GM12878 (cell line): ENCODE data around the gene ANKRD17. TPM values are rescaled to one million over a fixed set of nuclear protein-coding genes. Genes with fewer than 3 reads are reported as not detected.
A peak's percentile ranks its signal among the peaks of the same experiment; 100 is the strongest.

Source experiments
- ATAC-seq: fragments of 200-7000 bp; cut with Tn5 transposase; 3 replicates; pipeline ENCODE4 v1.9.1; 2020; ENCODE audit warnings: mild to moderate bottlenecking, moderate library complexity
- BruUV-seq: library from RNA; stranded (reverse); fragments of 400-500 nt; replicated peaks from 2 replicates; lab custom pipeline; 2021; lab: Mats Ljungman, UMichigan
- CTCF ChIA-PET: fragments of 300-600 bp; sonication (Branson Sonifier 250); formaldehyde crosslinking; extraction: SDS; loops from one replicate; lab custom pipeline; 2021; ENCODE audit warnings: inconsistent platforms; lab: Yijun Ruan, JAX
- POLR2A ChIA-PET: fragments of 350-600 bp; formaldehyde crosslinking; extraction: SDS; loops from one replicate; lab custom pipeline; 2021; ENCODE audit warnings: inconsistent platforms; lab: Charles Lee
- RAD21 ChIA-PET: fragments of 300-600 bp; sonication (Branson Sonifier 250); formaldehyde crosslinking; loops from one replicate; lab custom pipeline; 2023; ENCODE audit warnings: antibody characterized with exemption; ENCODE audit not compliant: unreplicated experiment; lab: Charles Lee
- SMC1A ChIA-PET: fragments of 300-600 bp; sonication (Branson Sonifier 250); formaldehyde crosslinking; loops from one replicate; lab custom pipeline; 2023; ENCODE audit not compliant: unreplicated experiment, uncharacterized antibody; lab: Charles Lee
- DNase-seq: peaks from one replicate; pipeline ENCODE4 v3.0.0-alpha.2; 2011; ENCODE audit warnings: low read depth, low spot score
- FAIRE-seq: peaks from 3 replicates; lab custom pipeline; 2011; peaks lifted over from hg19 to GRCh38; lab: Jason Lieb, UNC
- H2AFZ ChIP-seq: 2 replicates; pipeline ENCODE4 v1.6.0; 2011; ENCODE audit warnings: low read depth, low read length, control low read depth; ENCODE audit not compliant: control insufficient read depth
- H3K27ac ChIP-seq: 2 replicates; pipeline ENCODE4 v1.5.1; 2011; ENCODE audit warnings: control low read depth; ENCODE audit not compliant: control insufficient read depth, insufficient read depth
- H3K27me3 ChIP-seq, 2 experiments: replicated peaks in 1 of 2; 2 replicates each; pipeline versions ENCODE4 v1.6.0 to v1.6.1; 2011; ENCODE audit warnings: low read length in 1 of 2; ENCODE audit not compliant: control insufficient read depth in 2 of 2, insufficient read depth in 2 of 2
- H3K36me3 ChIP-seq, 2 experiments: 2 replicates each; pipeline ENCODE4 v1.5.1; 2011; ENCODE audit warnings: low read length in 1 of 2; ENCODE audit not compliant: control insufficient read depth in 2 of 2, insufficient read depth in 2 of 2
- H3K4me1 ChIP-seq: 2 replicates; pipeline ENCODE4 v1.6.1; 2011; ENCODE audit warnings: mild to moderate bottlenecking, low read length, moderate library complexity, mixed read lengths; ENCODE audit not compliant: control insufficient read depth, insufficient read depth
- H3K4me2 ChIP-seq: 2 replicates; pipeline ENCODE4 v1.6.0; 2011; ENCODE audit warnings: control low read depth; ENCODE audit not compliant: control insufficient read depth, insufficient read depth
- H3K4me3 ChIP-seq: fragments of 200-600 bp; sonication (generic); 2 replicates; pipeline ENCODE4 v1.5.1; 2016
- H3K79me2 ChIP-seq: 2 replicates; pipeline ENCODE4 v1.6.0; 2011; ENCODE audit warnings: low read length; ENCODE audit not compliant: control insufficient read depth, insufficient read depth
- H3K9ac ChIP-seq: 2 replicates; pipeline ENCODE4 v1.8.0; 2011; ENCODE audit warnings: low read length, control low read depth, mixed read lengths; ENCODE audit not compliant: control insufficient read depth, insufficient read depth
- H3K9me3 ChIP-seq: replicated peaks from 3 replicates; pipeline ENCODE4 v1.5.1; 2011; ENCODE audit warnings: mild to moderate bottlenecking, low read length; ENCODE audit not compliant: control insufficient read depth, insufficient read depth
- H4K20me1 ChIP-seq: 2 replicates; pipeline ENCODE4 v1.6.0; 2011; ENCODE audit not compliant: control insufficient read depth, insufficient read depth
- BCL11A ChIP-seq: IDR thresholded peaks from 2 replicates; pipeline ENCODE4 v1.6.1; 2011; ENCODE audit warnings: low read depth, low read length
- BCLAF1 ChIP-seq: fragments of 450-650 bp; IDR thresholded peaks from 2 replicates; pipeline ENCODE4 v1.6.1; 2017; ENCODE audit warnings: antibody characterized with exemption, mild to moderate bottlenecking, moderate library complexity
- CHD2 ChIP-seq: IDR thresholded peaks from 2 replicates; pipeline ENCODE4 v1.6.1; 2011; ENCODE audit warnings: low read depth, low read length, improper control_type of control experiment, borderline replicate concordance
- EP300 ChIP-seq, 2 experiments: fragments of 150-350 bp in 1 of 2; IDR thresholded peaks; 2 replicates each; pipeline ENCODE4 v1.6.1; 2011 to 2012; ENCODE audit warnings: low read depth in 2 of 2, low read length in 2 of 2, borderline replicate concordance in 1 of 2, improper control_type of control experiment in 1 of 2, inconsistent platforms in 1 of 2; ENCODE audit not compliant: control insufficient read depth in 1 of 2
- EZH2 ChIP-seq: IDR thresholded peaks from 2 replicates; pipeline ENCODE4 v1.6.1; 2012; ENCODE audit warnings: low read depth, mild to moderate bottlenecking, control low read depth, inconsistent platforms, low read length, borderline replicate concordance; ENCODE audit not compliant: control insufficient read depth
- HCFC1 ChIP-seq: fragments of 150-350 bp; IDR thresholded peaks from 2 replicates; pipeline ENCODE4 v1.6.1; 2014; ENCODE audit warnings: low read length
- HDAC2 ChIP-seq: fragments of 200-600 bp; sonication (generic); IDR thresholded peaks from 2 replicates; pipeline ENCODE4 v1.6.1; 2017
- JUNB ChIP-seq: IDR thresholded peaks from 2 replicates; pipeline ENCODE4 v1.6.1; 2016; ENCODE audit warnings: antibody characterized with exemption, mild to moderate bottlenecking
- MLLT1 ChIP-seq: fragments of 450-650 bp; IDR thresholded peaks from 2 replicates; pipeline ENCODE4 v1.6.1; 2016; ENCODE audit warnings: mild to moderate bottlenecking
- NFIC ChIP-seq: IDR thresholded peaks from 2 replicates; pipeline ENCODE4 v1.6.1; 2012; ENCODE audit warnings: low read depth, mild to moderate bottlenecking, inconsistent platforms, low read length, moderate library complexity
- POU2F2 ChIP-seq: IDR thresholded peaks from 3 replicates; pipeline ENCODE4 v1.6.1; 2011; ENCODE audit warnings: low read depth, mild to moderate bottlenecking, low read length, borderline replicate concordance
- RCOR1 ChIP-seq: conservative IDR thresholded peaks from 2 replicates; pipeline ENCODE4 v1.6.1; 2012; ENCODE audit warnings: low read depth, low read length, improper control_type of control experiment
- RUNX3 ChIP-seq: IDR thresholded peaks from 2 replicates; pipeline ENCODE4 v1.6.1; 2012; ENCODE audit warnings: low read length, inconsistent platforms
- SMARCA5 ChIP-seq: fragments of 450-650 bp; IDR thresholded peaks from 2 replicates; pipeline ENCODE4 v1.6.1; 2017; ENCODE audit warnings: mild to moderate bottlenecking
- SREBF1 ChIP-seq: IDR thresholded peaks from 2 replicates; pipeline ENCODE4 v1.6.1; 2012; ENCODE audit warnings: mild to moderate bottlenecking, low read length
- SREBF2 ChIP-seq: IDR thresholded peaks from 2 replicates; pipeline ENCODE4 v1.6.1; 2012; ENCODE audit warnings: mild to moderate bottlenecking, low read length
- SUPT20H ChIP-seq: IDR thresholded peaks from 2 replicates; pipeline ENCODE4 v1.6.1; 2011; ENCODE audit warnings: low read depth, mild to moderate bottlenecking, low read length, moderate library complexity, borderline replicate concordance; ENCODE audit not compliant: control insufficient read depth
- USF1 ChIP-seq: IDR thresholded peaks from 2 replicates; pipeline ENCODE4 v1.6.1; 2011; ENCODE audit warnings: borderline replicate concordance, low read depth, mild to moderate bottlenecking, moderate library complexity, mixed read lengths, low read length; ENCODE audit not compliant: insufficient read depth; ENCODE audit errors: extremely low read length
- YY1 ChIP-seq: IDR thresholded peaks from 2 replicates; pipeline ENCODE4 v1.6.1; 2011; ENCODE audit warnings: low read depth, mild to moderate bottlenecking, low read length
- ZZZ3 ChIP-seq: IDR thresholded peaks from 2 replicates; pipeline ENCODE4 v1.6.1; 2011; ENCODE audit warnings: low read depth; ENCODE audit not compliant: control insufficient read depth, insufficient read length
- WGBS: methylation state at CpG from one replicate; pipeline ENCODE4 v1.1.6; 2016; ENCODE audit warnings: low lambda C conversion rate; ENCODE audit not compliant: insufficient replicate concordance, insufficient coverage; ENCODE audit errors: missing lambda C conversion rate; 5-methylcytosine and 5-hydroxymethylcytosine counted together
- in situ Hi-C: fragments of 300-500 bp; cut with MboI; formaldehyde crosslinking; loops from 9 replicates; pipeline ENCODE4 v1.14.3; 2018; ENCODE audit warnings: mixed read lengths
- intact Hi-C: fragments of 100-400 bp; cut with micrococcal nuclease; formaldehyde crosslinking; loops from one replicate; pipeline ENCODE4 v1.14.2; 2022; ENCODE audit not compliant: unreplicated experiment
- polyA plus RNA-seq, 11 experiments: library from polyadenylated mRNA; depleted of rRNA in 4 of 11; unstranded in 6 of 11; stranded (reverse) in 5 of 11; fragments of >200 nt; fragmentation: Nextera tagmentation in 4 of 11; fragmentation: Illumina TruSeq in 1 of 11; extraction: Ambion mirVana in 4 of 11; extraction: Trizol in 1 of 11; gene quantifications; 1 replicate in 1 of 11; 2 replicates in 10 of 11; pipeline versions ENCODE4 v1.2.1 to v1.2.3, GENCODE V29; 2011 to 2016; ENCODE audit warnings: inconsistent platforms in 2 of 11, missing spikeins in 2 of 11, low read depth in 1 of 11
- total RNA-seq, 4 experiments: library from RNA; depleted of rRNA in 3 of 4; stranded (reverse); fragments of >200 nt in 3 of 4; fragmentation: Illumina TruSeq in 1 of 4; extraction: Trizol in 1 of 4; gene quantifications; 2 replicates each; pipeline versions ENCODE4 v1.2.1 to v1.2.3, GENCODE V29; 2013 to 2021

ANKRD17 gene
- total and polyA plus RNA-seq, 10 of the 15 experiments (the other 5 are each of a cell fraction or from before 2014, with no cell fraction given) = 11.7 to 46.5 (median 32.6) TPM

- intact Hi-C loops (loop anchor here (5.0 to 10.0 kb wide), 3 partner anchors 115 to 338 kb away; no protein-coding TSS in a partner anchor), in situ Hi-C loops (no loop called here)
- peak; percentile 61 for FAIRE-seq
- POLR2A ChIA-PET = interaction anchor here (0.6 to 4.0 kb wide), 6 partner anchors 62 to 218 kb away, joined by 3 to 27 read pairs (median 3); partner anchors contain the start of gene COX18
- Histone ChIP-seq H3K27ac (peak overlapping the region; percentile 95), H3K27me3 (no peaks in the 10 kb centered on the region), H2AFZ (no peak overlapping the region), H3K4me1 (no peaks in the 10 kb centered on the region), H3K36me3 (no peaks in the 10 kb centered on the region; a peak in 1 of 4 replicates), H3K9me3 (no peaks in the 10 kb centered on the region), H4K20me1 (no peaks in the 10 kb centered on the region; the same call in 1 of the 2 replicates), H3K4me3 (peak overlapping the region; percentile 87), H3K9ac (peak overlapping the region; percentile 87), H3K4me2 (peak overlapping the region; percentile 45), H3K79me2 (peaks cover 84% of the 10 kb centered on the region)
- RAD21 ChIA-PET = interaction anchor here (0.9 to 4.3 kb wide), 12 partner anchors 9 to 316 kb away, joined by 3 to 17 read pairs (median 4); no protein-coding TSS in a partner anchor
- CTCF ChIA-PET = interaction anchor here (0.6 to 4.7 kb wide), 46 partner anchors 9 to 236 kb away, joined by 3 to 51 read pairs (median 5); partner anchors contain the start of gene COX18
- SMC1A ChIA-PET = interaction anchor here (0.5 to 4.2 kb wide), 21 partner anchors 9 to 776 kb away, joined by 3 to 16 read pairs (median 4); no protein-coding TSS in a partner anchor
- ATAC-seq = peak; percentile 47
- DNase-seq = no peak
- 1% methylated on average over 6 of the region's 6 CpGs for WGBS
- BruUV-seq = TSS peak; percentile 50
- TF ChIP-seq NFIC (no peak), SREBF1 (no peak), SREBF2 (no peak), BCL11A (no peak), JUNB (no peak), RUNX3 (peak; percentile 40), YY1 (0 out of 2 replicates have a peak, but pooled peaks have one; percentile 16), SUPT20H (no peak), HDAC2 (no peak), EP300 (IDR thresholded peaks at IDR 0.05; ENCODE audit: borderline replicate concordance in 1 of 2, control insufficient read depth in 1 of 2, low read depth in 2 of 2, low read length in 2 of 2) (no peak), SMARCA5 (peak; percentile 84; the same call in 1 of the 2 replicates), MLLT1 (no peak), RCOR1 (no peak), EZH2 (no peak), HCFC1 (no peak), USF1 (no peak), CHD2 (no peak), POU2F2 (no peak), BCLAF1 (no peak), ZZZ3 (no peak)
These were observed 1.4 kb downstream of the ANKRD17 start for GRCh38 chr4:73257234-73257633.
